ENCODE data around the gene ASB13. TPM values are rescaled to one million over a fixed set of nuclear protein-coding genes. Genes with fewer than 3 reads are reported as not detected.
A peak's percentile ranks its signal among the peaks of the same experiment; 100 is the strongest.
"Not testable (repeated sequence)": the region's sequence is repeated elsewhere in the genome, so short reads cannot be mapped to it uniquely, and the experiment has no call there.

ASB13 gene
- total RNA-seq, 8 experiments from 2014 or later, result 7.2 to 22.3 (median 10.8) TPM

- in situ Hi-C loops (cut with MboI; ENCODE audit: low pct_unique_long_range_greater_than_20kb in 2 of 9, low sequenced_read_pairs in 9 of 9, unreplicated experiment in 9 of 9), result loop anchor here in 6 of 9 experiments (5.0 to 25.0 kb wide), 6 partner anchors 162 to 787 kb away; partner anchors contain the start of gene AKR1E2 (in 3 of the 6)
- WGBS, 10 experiments, result 57 to 100% (median 95%) methylated on average over 2 to 4 of the region's 24 CpGs; no CpG with 5 or more reads in 5 of the 10 experiments
- H3K4me3 ChIP-seq, result no peak overlapping the region
- ATAC-seq (replicated peaks in 6 of 8), result no peak
- peaks cover 5 to 15% of the 10 kb centered on the region in 2 donors for H3K4me1 ChIP-seq (replicated peaks in 1 of 2)
- H3K27ac ChIP-seq, result no peak overlapping the region
Measured at GRCh38 chr10:5624701-5625100, 41.7 kb downstream of the ASB13 start.

GRCh38 chr10:5623081-5623748 lies 43.2 kb downstream of the ASB13 start:
- Histone ChIP-seq H3K4me1 (replicated peaks in 1 of 2) (peaks cover 14 to 20% of the 10 kb centered on the region in 2 donors), H3K27ac (no peak overlapping the region), H3K4me3 (no peak overlapping the region)
- ATAC-seq (replicated peaks in 6 of 8), result peak; percentile 81 to 97 (median 92)
- 0 to 65% (median 0%) methylated on average over 1 to 10 of the region's 19 CpGs; no CpG with 5 or more reads in 2 of the 10 experiments for WGBS, 10 experiments
- in situ Hi-C loops (cut with MboI; ENCODE audit: low pct_unique_long_range_greater_than_20kb in 2 of 9, low sequenced_read_pairs in 9 of 9, unreplicated experiment in 9 of 9), result loop anchor here in 6 of 9 experiments (5.0 to 25.0 kb wide), 6 partner anchors 161 to 786 kb away; partner anchors contain the start of gene AKR1E2 (in 1 of the 6)

GRCh38 chr10:5622186-5622960 lies 44.0 kb downstream of the ASB13 start:
- no peak overlapping the region for H3K27ac ChIP-seq
- in situ Hi-C loops (cut with MboI; ENCODE audit: low pct_unique_long_range_greater_than_20kb in 2 of 9, low sequenced_read_pairs in 9 of 9, unreplicated experiment in 9 of 9), result loop anchor here in 6 of 9 experiments (5.0 to 25.0 kb wide), 6 partner anchors 160 to 785 kb away; partner anchors contain the start of gene AKR1E2 (in 1 of the 6)
- WGBS, 10 experiments, result 46 to 100% (median 90%) methylated on average over 1 to 4 of the region's 6 CpGs; no CpG with 5 or more reads in 1 of the 10 experiments
- ATAC-seq (replicated peaks in 6 of 8), result no peak
- H3K4me1 ChIP-seq (replicated peaks in 1 of 2), result peaks cover 14 to 19% of the 10 kb centered on the region in 2 donors
- H3K4me3 ChIP-seq, result no peak overlapping the region

- H3K4me1 ChIP-seq (replicated peaks in 1 of 2), result peaks cover 14 to 19% of the 10 kb centered on the region in 2 donors
- H3K27ac ChIP-seq; ATAC-seq (replicated peaks in 6 of 8); H3K4me3 ChIP-seq: not testable (repeated sequence)
- in situ Hi-C loops (cut with MboI; ENCODE audit: low pct_unique_long_range_greater_than_20kb in 2 of 9, low sequenced_read_pairs in 9 of 9, unreplicated experiment in 9 of 9), result loop anchor here in 6 of 9 experiments (5.0 to 25.0 kb wide), 6 partner anchors 159 to 784 kb away; partner anchors contain the start of gene AKR1E2 (in 1 of the 6)
- WGBS, 10 experiments, result 42 to 100% (median 98%) methylated on average over 1 to 5 of the region's 6 CpGs; no CpG with 5 or more reads in 4 of the 10 experiments
Measured at GRCh38 chr10:5621371-5621770, 45.0 kb downstream of the ASB13 start.

GRCh38 chr10:5620966-5621365 lies 45.4 kb downstream of the ASB13 start:
- in situ Hi-C loops (cut with MboI; ENCODE audit: low pct_unique_long_range_greater_than_20kb in 2 of 9, low sequenced_read_pairs in 9 of 9, unreplicated experiment in 9 of 9), result loop anchor here in 6 of 9 experiments (5.0 to 25.0 kb wide), 6 partner anchors 159 to 784 kb away; partner anchors contain the start of gene AKR1E2 (in 1 of the 6)
- no peak overlapping the region for H3K4me3 ChIP-seq
- 87 to 100% (median 96%) methylated on average over 1 to 13 of the region's 16 CpGs; no CpG with 5 or more reads in 1 of the 10 experiments for WGBS, 10 experiments
- H3K4me1 ChIP-seq (replicated peaks in 1 of 2), result peaks cover 14 to 19% of the 10 kb centered on the region in 2 donors
- no peak for ATAC-seq (replicated peaks in 6 of 8)
- H3K27ac ChIP-seq, result no peak overlapping the region

GRCh38 chr10:5620223-5620721 lies 46.1 kb downstream of the ASB13 start:
- WGBS, 10 experiments, result 86 to 95% (median 91%) methylated on average over 2 to 7 of the region's 11 CpGs; no CpG with 5 or more reads in 6 of the 10 experiments
- in situ Hi-C loops (cut with MboI; ENCODE audit: low pct_unique_long_range_greater_than_20kb in 2 of 9, low sequenced_read_pairs in 9 of 9, unreplicated experiment in 9 of 9), result loop anchor here in 6 of 9 experiments (5.0 to 25.0 kb wide), 6 partner anchors 158 to 783 kb away; partner anchors contain the start of gene AKR1E2 (in 1 of the 6)
- no peak for ATAC-seq (replicated peaks in 6 of 8)
- Histone ChIP-seq H3K27ac (no peak overlapping the region), H3K4me1 (replicated peaks in 1 of 2) (peaks cover 14 to 19% of the 10 kb centered on the region in 2 donors), H3K4me3 (no peak overlapping the region)

GRCh38 chr10:5619362-5620211 lies 46.8 kb downstream of the ASB13 start:
- H3K4me1 ChIP-seq (replicated peaks in 1 of 2), result peaks cover 14 to 19% of the 10 kb centered on the region in 2 donors

GRCh38 chr10:5618829-5619228 lies 47.6 kb downstream of the ASB13 start:
- peak in 4 of 8 experiments; percentile 30 to 62 (median 54) for ATAC-seq (replicated peaks in 6 of 8)
- WGBS, 10 experiments, result 0 to 43% (median 36%) methylated on average over 3 to 9 of the region's 12 CpGs; no CpG with 5 or more reads in 5 of the 10 experiments
- in situ Hi-C loops (cut with MboI; ENCODE audit: low pct_unique_long_range_greater_than_20kb in 2 of 9, low sequenced_read_pairs in 9 of 9, unreplicated experiment in 9 of 9), result loop anchor here in 2 of 9 experiments (25.0 kb wide), 2 partner anchors 157 to 782 kb away; partner anchors contain the start of gene AKR1E2 (in 1 of the 2)
- Histone ChIP-seq H3K4me1 (replicated peaks in 1 of 2) (peaks cover 14 to 19% of the 10 kb centered on the region in 2 donors), H3K4me3 (no peak overlapping the region), H3K27ac (no peak overlapping the region)

More at GRCh38 chr10:5619362-5620211, 46.8 kb downstream of the ASB13 start:
- H3K27ac ChIP-seq, result peak overlapping the region in 1 of 2 donors; percentile 53
- in situ Hi-C loops (cut with MboI; ENCODE audit: low pct_unique_long_range_greater_than_20kb in 2 of 9, low sequenced_read_pairs in 9 of 9, unreplicated experiment in 9 of 9), result loop anchor here in 6 of 9 experiments (5.0 to 25.0 kb wide), 6 partner anchors 157 to 782 kb away; partner anchors contain the start of gene AKR1E2 (in 1 of the 6)
- 56 to 80% (median 77%) methylated on average over 1 to 5 of the region's 16 CpGs; no CpG with 5 or more reads in 6 of the 10 experiments for WGBS, 10 experiments
- H3K4me3 ChIP-seq, result no peak overlapping the region
- ATAC-seq (replicated peaks in 6 of 8), result peak in 4 of 8 experiments; percentile 18 to 27 (median 22)

GRCh38 chr10:5618042-5618441 lies 48.4 kb downstream of the ASB13 start:
- in situ Hi-C loops (cut with MboI; ENCODE audit: low pct_unique_long_range_greater_than_20kb in 2 of 9, low sequenced_read_pairs in 9 of 9, unreplicated experiment in 9 of 9), result loop anchor here in 2 of 9 experiments (25.0 kb wide), 2 partner anchors 156 to 781 kb away; partner anchors contain the start of gene AKR1E2 (in 1 of the 2)
- Histone ChIP-seq H3K4me1 (replicated peaks in 1 of 2) (peaks cover 14 to 18% of the 10 kb centered on the region in 2 donors), H3K4me3 (no peak overlapping the region), H3K27ac (no peak overlapping the region)
- ATAC-seq (replicated peaks in 6 of 8), result peak in 1 of 8 experiments; percentile 16
- WGBS, 10 experiments, result 80 to 100% (median 93%) methylated on average over 2 to 5 of the region's 8 CpGs; no CpG with 5 or more reads in 4 of the 10 experiments

GRCh38 chr10:5617521-5617920 lies 48.9 kb downstream of the ASB13 start:
- ATAC-seq (replicated peaks in 6 of 8), result no peak
- in situ Hi-C loops (cut with MboI; ENCODE audit: low pct_unique_long_range_greater_than_20kb in 2 of 9, low sequenced_read_pairs in 9 of 9, unreplicated experiment in 9 of 9), result loop anchor here in 2 of 9 experiments (25.0 kb wide), 2 partner anchors 155 to 780 kb away; partner anchors contain the start of gene AKR1E2 (in 1 of the 2)
- H3K4me1 ChIP-seq (replicated peaks in 1 of 2), result peaks cover 14 to 16% of the 10 kb centered on the region in 2 donors
- H3K4me3 ChIP-seq, result no peak overlapping the region
- H3K27ac ChIP-seq, result no peak overlapping the region
- WGBS, 10 experiments, result 0 to 100% (median 85%) methylated on average over 1 to 10 of the region's 11 CpGs; no CpG with 5 or more reads in 2 of the 10 experiments

GRCh38 chr10:5616836-5617235 lies 49.6 kb downstream of the ASB13 start:
- Histone ChIP-seq H3K27ac (no peak overlapping the region), H3K4me1 (replicated peaks in 1 of 2) (peaks cover 14 to 16% of the 10 kb centered on the region in 2 donors), H3K4me3 (no peak overlapping the region)
- ATAC-seq (replicated peaks in 6 of 8), result no peak
- in situ Hi-C loops (cut with MboI; ENCODE audit: low pct_unique_long_range_greater_than_20kb in 2 of 9, low sequenced_read_pairs in 9 of 9, unreplicated experiment in 9 of 9), result loop anchor here in 2 of 9 experiments (25.0 kb wide), 2 partner anchors 155 to 780 kb away; partner anchors contain the start of gene AKR1E2 (in 1 of the 2)
- 16 to 100% (median 57%) methylated on average over 1 to 6 of the region's 6 CpGs; no CpG with 5 or more reads in 4 of the 10 experiments for WGBS, 10 experiments

Data from motor neuron (in vitro differentiated cells).